T-helper 17 cell (primary cell): Measurements from ENCODE around the gene ABLIM2. TPM values are rescaled to one million over a fixed set of nuclear protein-coding genes. Genes with fewer than 3 reads are reported as not detected.

Experiments used
- ATAC-seq: fragments of 150-1000 bp; cut with Tn5 transposase; 2 replicates; pipeline ENCODE4 v1.10.0; 2021; ENCODE audit warnings: mild to moderate bottlenecking, moderate library complexity
- DNase-seq, 3 donors: peaks; one replicate each; pipeline versions ENCODE4 v3.0.0 to v3.0.0-alpha.2; 2020 to 2021
- H3K9me3 ChIP-seq: one replicate; pipeline ENCODE4 v1.7.0; 2013; ENCODE audit warnings: low read length, mild to moderate bottlenecking; ENCODE audit not compliant: control insufficient read depth, poor library complexity, severe bottlenecking
- H3K27ac Mint-ChIP-seq: one replicate; pipeline ENCODE4 v1.8.0; 2022; ENCODE audit warnings: mild to moderate bottlenecking, moderate library complexity, mixed read lengths
- H3K27me3 Mint-ChIP-seq: one replicate; pipeline ENCODE4 v1.8.0; 2022; ENCODE audit warnings: mixed read lengths
- H3K36me3 Mint-ChIP-seq: one replicate; pipeline ENCODE4 v1.8.0; 2022; ENCODE audit warnings: low read depth, mixed read lengths
- H3K4me1 Mint-ChIP-seq: one replicate; pipeline ENCODE4 v1.8.0; 2022; ENCODE audit warnings: mild to moderate bottlenecking, mixed read lengths
- H3K4me3 Mint-ChIP-seq: one replicate; pipeline ENCODE4 v1.8.0; 2022; ENCODE audit warnings: mild to moderate bottlenecking, moderate library complexity, mixed read lengths
- total RNA-seq, 4 donors: library from RNA in 2 of 4; stranded (reverse) in 2 of 4; gene quantifications; one replicate each; pipeline ENCODE4 v1.2.3 and lab custom pipeline; 2022 to 2026

Gene ABLIM2
- total RNA-seq, 2 donors from 2014 or later, result 4.1 to 4.3 TPM

DNA sequence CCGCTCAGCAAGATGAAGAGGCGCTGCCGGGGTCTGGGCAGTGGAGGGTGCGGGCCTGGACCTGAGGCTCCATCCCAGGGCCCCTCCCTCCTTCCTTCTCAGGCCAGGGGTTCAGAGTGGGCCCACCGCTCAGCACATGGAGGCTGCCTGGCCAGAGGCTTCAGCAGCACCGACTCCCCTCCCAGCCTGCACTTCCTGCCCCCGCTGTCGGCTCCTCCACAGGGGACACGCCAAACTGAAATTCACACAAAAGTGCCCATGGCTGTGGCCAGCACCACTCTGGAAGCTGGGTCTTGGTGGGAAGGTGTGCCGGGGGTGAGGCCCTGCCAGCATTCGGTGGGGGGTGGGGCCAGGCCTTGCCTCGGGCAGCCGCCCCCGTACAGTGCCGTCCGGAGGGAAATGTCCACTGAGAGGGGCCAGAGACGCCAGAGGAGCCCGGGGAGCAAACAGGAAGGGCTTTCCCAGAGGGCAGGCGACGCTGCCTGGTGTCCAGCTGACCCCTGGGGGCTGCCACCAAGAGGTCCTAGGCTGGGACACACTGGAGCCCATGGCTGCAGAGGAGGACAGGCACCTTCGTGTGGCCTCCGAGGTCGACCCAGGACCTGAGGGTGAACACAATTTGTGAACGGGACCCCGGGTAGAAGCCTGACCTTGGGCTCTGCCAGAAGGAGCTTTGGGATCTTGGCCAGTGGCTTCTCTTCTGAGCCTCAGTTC lies 134.4 kb downstream of the ABLIM2 start:
- Mint-ChIP-seq H3K27ac (no peak overlapping the region), H3K27me3 (no peaks in the 10 kb centered on the region), H3K4me1 (no peaks in the 10 kb centered on the region), H3K36me3 (peaks cover 4% of the 10 kb centered on the region), H3K4me3 (no peak overlapping the region)
- ATAC-seq (no peak), DNase-seq (no peak)
- H3K9me3 ChIP-seq, result no peaks in the 10 kb centered on the region

DNA sequence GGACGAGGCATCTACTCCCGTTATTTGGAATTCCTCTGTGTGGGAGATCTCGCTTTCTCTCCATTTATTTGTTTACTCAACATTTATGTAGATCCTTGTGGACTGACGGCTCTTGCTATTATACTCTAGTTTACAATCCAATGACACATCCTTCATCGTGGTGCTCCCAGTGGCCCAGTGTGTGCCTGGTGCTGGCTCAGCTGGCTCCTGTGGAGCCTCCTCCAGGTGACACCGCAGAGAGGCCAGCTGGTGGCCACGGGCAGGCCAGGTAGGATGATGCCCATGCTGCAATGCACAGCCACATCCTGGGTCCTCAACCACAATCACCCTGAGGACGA lies 134.9 kb downstream of the ABLIM2 start:
- Mint-ChIP-seq H3K27ac (no peak overlapping the region), H3K36me3 (peaks cover 4% of the 10 kb centered on the region), H3K27me3 (peaks cover 3% of the 10 kb centered on the region), H3K4me1 (no peaks in the 10 kb centered on the region), H3K4me3 (no peak overlapping the region)
- no peak for ATAC-seq
- no peaks in the 10 kb centered on the region for H3K9me3 ChIP-seq
- DNase-seq, result no peak

DNA sequence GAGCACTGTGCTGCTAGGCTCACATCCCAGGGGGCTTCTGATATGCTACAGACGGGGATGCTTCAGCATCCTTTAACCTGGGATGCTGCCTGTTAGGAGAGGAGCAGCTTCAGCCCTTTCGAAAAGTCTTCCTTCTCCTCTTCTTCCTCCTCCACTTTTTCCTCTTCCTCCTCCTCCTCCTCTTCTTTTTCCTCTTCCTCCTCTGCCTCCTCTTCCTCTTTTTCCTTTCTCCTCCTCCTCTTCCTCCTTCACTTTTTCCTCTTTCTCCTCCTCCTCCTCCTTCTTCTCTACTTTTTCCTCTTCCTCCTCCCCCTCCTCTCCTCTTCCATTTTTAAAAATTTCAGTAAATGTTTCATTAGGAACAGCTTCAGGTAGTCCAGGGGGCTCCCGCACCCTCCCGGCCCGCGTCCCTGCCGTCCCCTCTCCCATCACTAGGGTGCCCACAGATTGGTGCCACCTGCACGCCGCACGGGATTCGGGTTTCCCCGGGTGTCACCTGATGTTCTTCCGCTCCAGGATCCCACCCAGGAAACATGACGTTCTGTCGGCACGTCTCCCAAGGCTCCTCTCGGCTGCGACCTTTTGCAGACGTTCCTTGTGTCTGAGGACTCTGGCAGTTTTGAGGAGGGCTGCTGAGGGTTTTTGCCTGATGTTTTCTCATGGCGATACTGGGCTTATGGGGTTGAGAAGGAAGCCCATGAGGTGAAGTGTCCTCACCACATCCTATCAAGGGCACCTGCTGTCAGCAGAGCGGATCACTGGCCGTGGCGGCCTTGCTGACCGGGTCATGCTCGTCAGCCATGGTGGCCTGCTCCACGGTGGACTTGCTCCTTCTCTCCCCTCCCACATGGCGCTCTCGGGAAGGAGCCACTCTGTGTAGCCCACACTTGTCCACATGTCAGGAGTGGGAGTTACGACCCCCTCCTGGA lies 135.6 kb downstream of the ABLIM2 start:
- H3K4me3 Mint-ChIP-seq, result no peak overlapping the region
- peaks cover 7% of the 10 kb centered on the region for H3K27me3 Mint-ChIP-seq
- no peaks in the 10 kb centered on the region for H3K4me1 Mint-ChIP-seq
- H3K36me3 Mint-ChIP-seq, result no peaks in the 10 kb centered on the region
- H3K27ac Mint-ChIP-seq, result no peak overlapping the region
- ATAC-seq (no peak), DNase-seq (no peak)
- no peaks in the 10 kb centered on the region for H3K9me3 ChIP-seq

DNA sequence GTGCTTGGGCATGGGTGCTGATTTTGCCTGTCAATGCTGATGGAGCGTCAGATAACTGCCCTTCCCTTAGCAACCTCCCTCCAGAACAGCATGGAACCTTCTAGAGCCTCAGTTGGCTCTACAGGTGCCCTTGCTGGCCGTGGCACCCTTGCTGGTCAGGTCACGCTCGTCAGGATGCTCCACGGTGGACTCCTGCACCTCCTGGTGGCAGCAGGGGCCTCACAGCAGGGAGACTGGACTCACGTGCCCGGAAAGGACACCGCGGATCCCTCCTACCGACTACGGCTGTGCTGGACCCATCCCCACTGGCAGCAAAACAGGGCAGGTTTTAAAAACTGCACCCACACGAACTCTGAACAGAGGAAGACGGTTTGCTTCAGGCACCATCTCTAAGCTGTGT lies 136.8 kb downstream of the ABLIM2 start:
- Mint-ChIP-seq H3K4me3 (no peak overlapping the region), H3K4me1 (no peaks in the 10 kb centered on the region), H3K27me3 (peaks cover 7% of the 10 kb centered on the region), H3K27ac (no peak overlapping the region), H3K36me3 (no peaks in the 10 kb centered on the region)
- no peaks in the 10 kb centered on the region for H3K9me3 ChIP-seq
- DNase-seq (no peak), ATAC-seq (no peak)

DNA sequence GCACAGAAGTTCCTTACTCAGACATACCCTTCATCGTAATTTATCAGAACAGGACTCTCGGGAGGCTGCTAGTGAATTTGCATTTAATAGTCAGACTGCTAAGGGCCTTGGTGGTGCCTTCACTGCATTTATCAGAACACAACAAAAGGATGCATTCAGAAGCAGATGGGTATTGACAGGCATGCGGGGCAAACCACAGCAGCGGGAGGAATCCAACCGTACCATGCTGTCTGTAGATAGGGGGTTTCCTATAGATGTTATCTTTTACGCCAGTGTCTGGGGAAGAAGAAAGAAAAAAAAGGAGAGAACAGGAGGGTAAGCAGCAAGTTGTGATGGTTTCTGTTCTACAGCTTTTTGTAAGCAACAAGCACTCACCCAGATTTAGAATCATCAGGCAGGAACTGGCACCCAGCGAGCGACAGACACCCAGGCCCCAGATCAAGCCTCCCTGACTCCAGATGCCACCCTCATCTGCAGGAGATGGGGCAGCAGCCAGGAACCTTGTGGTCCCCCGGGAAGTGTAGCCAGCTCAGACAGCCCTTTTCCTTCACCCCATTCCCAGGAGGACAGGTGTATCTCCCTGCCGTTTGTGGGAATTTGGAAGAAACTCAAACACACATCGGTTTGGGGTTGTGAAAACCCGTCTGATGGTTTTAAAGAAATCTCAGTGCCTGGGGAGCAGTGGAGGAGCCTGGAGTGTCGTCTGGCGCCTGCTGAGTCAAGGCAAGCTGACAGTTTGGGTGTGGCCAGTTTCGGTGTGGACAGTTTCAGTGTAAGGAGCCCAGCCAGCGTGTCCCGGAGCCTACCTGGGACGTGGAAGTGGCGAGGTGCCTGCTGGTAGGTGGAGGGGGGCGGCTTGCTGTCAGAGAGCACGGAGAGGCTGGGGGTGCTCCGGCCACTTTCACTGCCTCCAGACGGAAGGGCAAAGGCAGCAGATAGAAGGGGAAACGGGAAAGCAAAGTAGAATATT lies 138.9 kb downstream of the ABLIM2 start:
- peak; percentile 32 for ATAC-seq

DNA sequence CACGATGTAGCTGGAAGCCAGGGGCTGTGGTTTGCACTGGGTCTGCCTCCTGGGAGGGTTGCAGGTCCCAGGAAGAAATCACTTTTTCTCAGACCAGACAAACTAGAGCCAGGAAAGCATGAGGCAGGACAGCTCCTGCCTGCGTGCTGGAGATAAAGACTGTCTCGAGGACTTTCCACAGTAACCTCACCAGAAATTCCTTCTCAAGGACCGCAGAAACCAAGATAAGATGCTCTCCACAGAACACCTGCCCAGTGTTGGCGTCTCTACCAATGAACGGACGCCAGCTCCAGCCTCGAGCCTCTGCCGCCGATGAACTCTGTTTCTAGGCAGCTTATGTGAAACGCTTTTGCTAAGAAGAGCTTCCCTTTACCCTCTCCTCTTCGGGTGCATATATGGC lies 142.1 kb downstream of the ABLIM2 start:
- ATAC-seq (no peak), DNase-seq (no peak)
- no peaks in the 10 kb centered on the region for H3K4me1 Mint-ChIP-seq
- H3K9me3 ChIP-seq, result no peaks in the 10 kb centered on the region
- H3K36me3 Mint-ChIP-seq, result no peaks in the 10 kb centered on the region
- no peak overlapping the region for H3K4me3 Mint-ChIP-seq
- no peak overlapping the region for H3K27ac Mint-ChIP-seq
- peaks cover 7% of the 10 kb centered on the region for H3K27me3 Mint-ChIP-seq

More for the DNA sequence above, 138.9 kb downstream of the ABLIM2 start:
- Mint-ChIP-seq H3K4me3 (no peak overlapping the region), H3K4me1 (no peaks in the 10 kb centered on the region), H3K27me3 (peaks cover 7% of the 10 kb centered on the region), H3K36me3 (no peaks in the 10 kb centered on the region), H3K27ac (peak overlapping the region; percentile 59)
- H3K9me3 ChIP-seq, result no peaks in the 10 kb centered on the region
- DNase-seq, result no peak

DNA sequence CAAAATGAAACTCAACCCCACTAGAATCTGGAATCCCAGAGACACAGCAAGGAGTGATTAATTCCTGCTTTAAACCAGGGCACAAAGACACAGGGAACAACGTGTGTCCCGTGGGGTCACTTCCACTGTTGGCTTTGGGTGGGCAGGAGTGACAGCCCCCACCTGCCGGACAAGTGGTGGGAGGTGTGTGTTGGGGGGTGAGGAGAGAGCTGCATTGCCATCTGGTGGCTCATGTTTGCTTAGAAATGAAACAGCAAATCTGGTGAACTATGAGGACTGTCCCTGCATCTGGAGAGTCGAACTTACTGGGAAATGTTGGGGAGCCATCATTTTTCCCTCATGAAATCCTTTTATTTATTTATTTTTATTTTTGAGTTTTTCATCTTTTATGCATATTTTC lies 143.1 kb downstream of the ABLIM2 start:
- H3K4me3 Mint-ChIP-seq, result no peak overlapping the region

DNA sequence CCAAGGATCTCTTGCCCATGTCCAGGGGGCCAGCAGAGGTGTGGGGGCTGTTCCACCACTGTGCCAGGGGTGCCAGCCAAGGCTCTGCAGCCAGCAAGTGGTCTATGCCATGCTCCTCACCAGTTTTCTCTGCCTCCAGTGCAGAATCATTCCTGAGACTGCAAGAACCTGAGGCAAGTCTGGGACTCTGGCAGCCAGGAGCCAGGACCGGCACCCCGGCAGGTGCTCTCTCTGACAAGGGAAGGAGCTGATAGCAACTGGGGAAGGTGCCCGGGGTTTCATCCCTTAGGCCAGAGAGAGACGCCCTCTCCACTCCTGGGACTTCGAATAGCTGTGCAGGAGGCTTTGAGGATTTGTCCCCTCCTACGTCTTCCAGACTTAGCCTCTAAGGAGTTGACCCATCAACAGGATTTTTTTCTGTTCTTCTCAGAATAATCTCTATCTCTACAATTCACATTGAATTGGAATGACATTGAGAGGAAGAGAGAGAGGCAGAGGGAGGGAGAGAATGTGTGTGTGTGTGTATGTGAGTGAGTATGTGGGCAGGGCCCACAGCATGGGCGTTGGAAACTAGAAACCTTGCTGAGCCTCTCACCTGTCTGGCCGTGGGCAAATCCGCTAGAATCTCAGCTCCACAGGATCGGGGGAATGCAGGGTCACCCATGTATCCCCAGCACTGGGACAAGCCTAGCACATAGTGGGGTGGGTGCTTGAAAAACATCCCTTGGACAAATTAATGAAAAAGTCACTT lies 144.5 kb downstream of the ABLIM2 start:
- H3K9me3 ChIP-seq, result no peaks in the 10 kb centered on the region
- peaks cover 7% of the 10 kb centered on the region for H3K27me3 Mint-ChIP-seq
- DNase-seq, result no peak
- no peak overlapping the region for H3K27ac Mint-ChIP-seq
- no peak overlapping the region for H3K4me3 Mint-ChIP-seq
- ATAC-seq, result no peak
- H3K36me3 Mint-ChIP-seq, result no peaks in the 10 kb centered on the region
- H3K4me1 Mint-ChIP-seq, result no peaks in the 10 kb centered on the region

More for the DNA sequence above, 143.1 kb downstream of the ABLIM2 start:
- no peaks in the 10 kb centered on the region for H3K9me3 ChIP-seq
- Mint-ChIP-seq H3K27me3 (peaks cover 7% of the 10 kb centered on the region), H3K27ac (no peak overlapping the region), H3K4me1 (no peaks in the 10 kb centered on the region), H3K36me3 (no peaks in the 10 kb centered on the region)
- ATAC-seq, result no peak
- DNase-seq, result no peak

DNA sequence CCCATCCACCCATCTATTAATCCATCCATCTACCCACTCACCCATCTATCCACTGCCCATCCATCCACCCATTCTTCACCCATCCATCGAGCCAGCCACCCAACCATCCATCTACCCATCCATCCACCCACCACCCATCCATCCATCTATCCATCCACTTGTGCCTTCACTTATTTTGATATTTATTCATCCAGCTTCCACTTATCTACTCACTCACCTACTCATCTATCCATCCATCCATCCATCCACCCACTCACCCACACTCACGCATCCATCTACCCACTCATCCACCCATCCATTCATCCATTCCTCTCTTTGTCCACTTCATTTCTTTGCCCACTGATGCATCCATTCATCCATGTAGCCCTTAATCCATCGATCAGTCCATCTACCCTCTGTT lies 146.1 kb downstream of the ABLIM2 start:
- no peaks in the 10 kb centered on the region for H3K9me3 ChIP-seq
- H3K36me3 Mint-ChIP-seq, result no peaks in the 10 kb centered on the region
- H3K27ac Mint-ChIP-seq, result no peak overlapping the region
- DNase-seq (no peak), ATAC-seq (no peak)
- H3K27me3 Mint-ChIP-seq, result no peaks in the 10 kb centered on the region
- H3K4me1 Mint-ChIP-seq, result no peaks in the 10 kb centered on the region
- no peak overlapping the region for H3K4me3 Mint-ChIP-seq

DNA sequence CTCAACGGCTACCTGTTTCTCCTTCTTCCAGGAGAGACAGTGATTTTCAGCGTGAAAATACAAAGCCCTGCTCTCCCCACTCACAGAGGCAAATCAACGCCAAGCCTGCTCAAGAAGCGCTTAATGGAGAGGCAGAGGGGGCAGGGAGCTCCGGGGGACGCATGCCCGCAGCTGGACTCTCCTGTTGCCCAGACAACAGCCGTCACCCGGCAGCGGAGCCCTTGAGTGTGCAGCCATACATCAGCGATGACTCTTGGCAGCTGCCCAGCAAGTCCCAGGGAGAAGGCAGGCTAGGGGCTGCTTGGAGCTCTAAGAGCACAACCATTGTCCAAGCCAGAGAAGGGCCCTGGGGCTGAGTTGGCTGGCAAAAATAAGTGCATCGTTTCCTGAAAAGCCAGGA lies 148.0 kb downstream of the ABLIM2 start:
- H3K9me3 ChIP-seq, result no peaks in the 10 kb centered on the region
- no peak for ATAC-seq
- DNase-seq, result no peak
- H3K27me3 Mint-ChIP-seq, result no peaks in the 10 kb centered on the region
- H3K4me1 Mint-ChIP-seq, result no peaks in the 10 kb centered on the region
- no peak overlapping the region for H3K27ac Mint-ChIP-seq
- H3K4me3 Mint-ChIP-seq, result no peak overlapping the region
- no peaks in the 10 kb centered on the region for H3K36me3 Mint-ChIP-seq

DNA sequence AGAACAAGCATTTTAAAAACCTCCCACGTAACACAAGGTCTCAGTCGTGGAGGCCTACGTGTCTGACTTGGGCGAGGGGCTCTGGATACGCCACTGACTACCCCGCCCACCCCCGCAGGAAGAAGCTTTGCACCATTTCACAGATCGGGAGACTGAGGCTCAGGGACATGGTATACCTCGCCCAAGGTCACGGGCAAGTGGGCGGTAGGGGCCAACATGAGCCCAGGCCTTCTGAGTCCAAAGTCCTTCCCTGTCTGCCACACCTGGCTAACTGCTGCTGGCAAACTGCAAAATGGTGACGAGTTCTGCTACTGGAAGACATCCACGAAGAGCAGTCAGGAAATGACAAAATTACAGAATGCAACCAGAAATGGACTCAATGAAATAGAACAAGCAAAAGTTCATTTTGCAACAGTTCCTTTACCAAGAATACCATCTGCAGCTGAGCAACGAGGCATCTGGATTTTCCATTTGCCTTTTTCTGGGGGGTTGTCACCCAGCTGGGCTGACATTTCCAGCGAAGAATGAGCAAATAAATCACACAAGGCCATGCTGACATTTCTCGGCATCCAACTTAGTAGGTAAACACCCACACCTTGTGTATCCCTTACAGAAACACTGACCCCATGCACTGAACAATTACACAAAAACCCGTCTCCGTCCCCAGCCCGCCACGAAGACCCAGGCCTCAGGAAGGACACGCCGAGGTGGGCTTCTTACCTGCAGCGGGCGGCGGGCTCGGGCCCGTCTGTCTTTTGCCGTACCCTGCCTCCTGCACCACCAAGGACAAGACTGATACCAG lies 148.7 kb downstream of the ABLIM2 start:
- Mint-ChIP-seq H3K27ac (no peak overlapping the region), H3K4me3 (no peak overlapping the region), H3K4me1 (no peaks in the 10 kb centered on the region), H3K27me3 (no peaks in the 10 kb centered on the region), H3K36me3 (no peaks in the 10 kb centered on the region)
- DNase-seq (no peak), ATAC-seq (no peak)
- H3K9me3 ChIP-seq, result no peaks in the 10 kb centered on the region

DNA sequence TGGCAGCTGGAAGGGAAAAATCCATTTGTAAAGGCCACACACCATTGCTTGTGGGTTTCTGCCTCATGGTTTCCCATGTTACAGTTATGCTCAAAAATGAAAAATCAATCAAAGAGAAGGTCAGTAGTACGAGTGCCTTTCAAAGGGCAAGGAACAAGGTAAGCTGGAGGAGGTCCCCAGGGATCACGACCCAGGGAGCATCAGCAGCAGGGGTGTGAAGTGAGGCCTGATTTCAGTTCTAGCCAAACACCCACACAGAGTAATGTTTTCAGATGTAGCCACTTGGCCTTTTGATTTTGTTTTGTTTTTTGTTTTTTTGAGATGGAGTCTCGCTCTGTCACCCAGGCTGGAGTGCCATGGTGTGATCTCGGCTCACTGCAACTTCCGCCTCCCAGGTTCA lies 149.5 kb downstream of the ABLIM2 start:
- Mint-ChIP-seq H3K36me3 (no peaks in the 10 kb centered on the region), H3K4me3 (no peak overlapping the region), H3K27ac (no peak overlapping the region), H3K27me3 (no peaks in the 10 kb centered on the region), H3K4me1 (no peaks in the 10 kb centered on the region)
- no peak for DNase-seq
- no peak for ATAC-seq
- no peaks in the 10 kb centered on the region for H3K9me3 ChIP-seq
